HEK293T (cell line): ENCODE data around the gene SUSD4.
"Not testable (repeated sequence)": the region's sequence is repeated elsewhere in the genome, so short reads cannot be mapped to it uniquely, and the experiment has no call there.

Experiments
- CTCF ChIA-PET: fragments of 350-600 bp; formaldehyde crosslinking; extraction: SDS; loops from one replicate; lab custom pipeline; 2021; ENCODE audit warnings: antibody characterized with exemption, inconsistent platforms; lab: Yijun Ruan, JAX
- POLR2A ChIA-PET: fragments of 350-600 bp; formaldehyde crosslinking; extraction: SDS; loops from one replicate; lab custom pipeline; 2020; ENCODE audit warnings: antibody characterized with exemption, inconsistent platforms; lab: Yijun Ruan, JAX
- DNase-seq: peaks from one replicate; pipeline ENCODE4 v3.0.0; 2012; ENCODE audit warnings: mixed read lengths; ENCODE audit errors: extremely low spot score
- ARNT ChIP-seq: fragments of 450-650 bp; IDR thresholded peaks from 2 replicates; pipeline ENCODE4 v1.6.1; 2017; ENCODE audit warnings: mild to moderate bottlenecking
- BHLHE40 ChIP-seq: fragments of 450-650 bp; IDR thresholded peaks from 2 replicates; pipeline ENCODE4 v1.6.1; 2016; ENCODE audit warnings: mild to moderate bottlenecking, moderate library complexity, borderline replicate concordance
- CTBP1 ChIP-seq: fragments of 450-650 bp; IDR thresholded peaks from 2 replicates; pipeline ENCODE4 v1.6.1; 2016; ENCODE audit warnings: borderline replicate concordance
- ELF4 ChIP-seq: fragments of 450-650 bp; IDR thresholded peaks from 2 replicates; pipeline ENCODE4 v1.6.1; 2017; ENCODE audit warnings: antibody characterized with exemption
- FOXA1 ChIP-seq: fragments of 450-650 bp; IDR thresholded peaks from 2 replicates; pipeline ENCODE4 v1.6.1; 2016; ENCODE audit warnings: mild to moderate bottlenecking
- FOXK2 ChIP-seq: fragments of 450-650 bp; IDR thresholded peaks from 2 replicates; pipeline ENCODE4 v1.6.1; 2016; ENCODE audit warnings: mild to moderate bottlenecking
- FOXM1 ChIP-seq: fragments of 450-650 bp; IDR thresholded peaks from 2 replicates; pipeline ENCODE4 v1.6.1; 2017; ENCODE audit warnings: mild to moderate bottlenecking, borderline replicate concordance
- HDGF ChIP-seq: fragments of 450-650 bp; IDR thresholded peaks from 2 replicates; pipeline ENCODE4 v1.6.1; 2017; ENCODE audit warnings: antibody characterized with exemption, borderline replicate concordance
- L3MBTL2 ChIP-seq: fragments of 450-650 bp; conservative IDR thresholded peaks from 2 replicates; pipeline ENCODE4 v1.6.1; 2016; ENCODE audit warnings: mild to moderate bottlenecking
- LEF1 ChIP-seq: fragments of 450-650 bp; IDR thresholded peaks from 2 replicates; pipeline ENCODE4 v1.6.1; 2017; ENCODE audit warnings: mild to moderate bottlenecking, borderline replicate concordance
- NFRKB ChIP-seq: fragments of 450-650 bp; IDR thresholded peaks from 2 replicates; pipeline ENCODE4 v1.6.1; 2016; ENCODE audit warnings: mild to moderate bottlenecking, moderate library complexity
- PKNOX1 ChIP-seq: fragments of 450-650 bp; IDR thresholded peaks from 2 replicates; pipeline ENCODE4 v1.6.1; 2016
- SP1 ChIP-seq: fragments of 450-650 bp; IDR thresholded peaks from 2 replicates; pipeline ENCODE4 v1.6.1; 2017
- SUZ12 ChIP-seq: fragments of 450-650 bp; IDR thresholded peaks from 2 replicates; pipeline ENCODE4 v1.6.1; 2016; ENCODE audit warnings: mild to moderate bottlenecking
- TARDBP ChIP-seq: fragments of 450-650 bp; IDR thresholded peaks from 2 replicates; pipeline ENCODE4 v1.6.1; 2016
- ZNF384 ChIP-seq: fragments of 450-650 bp; IDR thresholded peaks from 2 replicates; pipeline ENCODE4 v1.6.1; 2016

SUSD4 gene

GRCh38 chr1:223256034-223256433 lies 107.9 kb downstream of the SUSD4 start:
- no peak for DNase-seq
- ChIA-PET POLR2A (no interaction called here), CTCF (interaction anchor here (0.7 kb wide), 1 partner anchor 259 kb away, joined by 3 read pairs; no protein-coding TSS in a partner anchor)
- TF ChIP-seq ZNF384 = no peak
- no peak for TF ChIP-seq TARDBP
- TF ChIP-seq HDGF = no peak
- no peak for TF ChIP-seq PKNOX1
- TF ChIP-seq CTBP1 = no peak
- no peak for TF ChIP-seq FOXM1
- TF ChIP-seq FOXK2 = no peak
- TF ChIP-seq SP1 = no peak
- TF ChIP-seq LEF1 = no peak
- no peak for TF ChIP-seq L3MBTL2
- no peak for TF ChIP-seq FOXA1
- no peak for TF ChIP-seq ELF4
- TF ChIP-seq NFRKB = no peak
- TF ChIP-seq ARNT = no peak
- TF ChIP-seq BHLHE40 = no peak
- no peak for TF ChIP-seq SUZ12

DNA sequence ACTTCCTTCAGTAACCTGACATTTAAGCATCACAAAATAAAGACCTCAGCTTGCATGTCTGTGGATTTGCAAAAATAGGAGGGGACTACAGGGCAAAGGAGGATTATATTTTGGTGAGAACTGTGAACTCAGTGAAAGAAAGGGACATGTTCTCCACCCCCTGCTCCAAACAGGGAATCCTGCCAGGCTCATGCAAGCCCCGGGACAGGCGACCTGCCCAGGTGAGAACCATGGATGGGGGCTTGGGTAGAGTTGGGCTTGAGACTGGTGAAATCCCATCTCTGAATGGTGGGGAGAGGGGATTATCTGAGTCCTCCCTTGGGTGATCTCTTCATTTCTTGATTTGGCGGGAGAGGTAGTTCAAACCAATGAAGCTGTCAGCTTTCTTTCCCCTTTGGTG lies 110.1 kb downstream of the SUSD4 start:
- CTCF ChIA-PET = interaction anchor here (1.2 kb wide), 1 partner anchor 357 kb away, joined by 4 read pairs; no protein-coding TSS in a partner anchor
- TF ChIP-seq SUZ12 = no peak
- no peak for TF ChIP-seq HDGF
- no peak for TF ChIP-seq LEF1
- TF ChIP-seq NFRKB = no peak
- TF ChIP-seq BHLHE40 = no peak
- no peak for TF ChIP-seq FOXA1
- no peak for TF ChIP-seq ELF4
- no peak for TF ChIP-seq ZNF384
- no peak for TF ChIP-seq L3MBTL2
- TF ChIP-seq FOXM1 = no peak
- no peak for TF ChIP-seq PKNOX1
- TF ChIP-seq FOXK2 = no peak
- TF ChIP-seq CTBP1 = no peak
- no peak for TF ChIP-seq TARDBP
- no peak for TF ChIP-seq ARNT
- DNase-seq = no peak
- POLR2A ChIA-PET = no interaction called here

DNA sequence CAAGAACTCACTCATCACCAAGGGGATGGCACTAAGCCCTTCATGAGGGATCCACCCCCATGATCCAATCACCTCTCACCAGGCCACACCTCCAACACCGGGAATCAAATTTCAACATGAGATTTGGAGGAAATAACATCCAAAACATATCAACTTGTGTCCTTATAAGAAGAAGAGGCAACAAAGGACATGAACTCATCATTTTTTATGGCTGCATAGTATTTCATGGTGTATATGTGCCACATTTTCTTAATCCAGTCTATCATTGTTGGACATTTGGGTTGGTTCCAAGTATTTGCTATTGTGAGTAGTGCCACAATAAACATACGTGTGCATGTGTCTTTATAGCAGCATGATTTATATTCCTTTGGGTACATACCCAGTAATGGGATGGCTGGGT lies 112.6 kb downstream of the SUSD4 start:
- CTCF ChIA-PET, POLR2A ChIA-PET, DNase-seq: not testable (repeated sequence)

GRCh38 chr1:223250632-223251015 lies 113.4 kb downstream of the SUSD4 start:
- POLR2A ChIA-PET = interaction anchor here (1.5 kb wide), 1 partner anchor 16 kb away, joined by 5 read pairs; no protein-coding TSS in a partner anchor
- no peak for DNase-seq
- CTCF ChIA-PET = interaction anchor here (1.1 kb wide), 1 partner anchor 117 kb away, joined by 4 read pairs; no protein-coding TSS in a partner anchor
- TF ChIP-seq ARNT (no peak), SUZ12 (no peak), BHLHE40 (no peak), NFRKB (no peak), L3MBTL2 (no peak), TARDBP (no peak), HDGF (no peak), PKNOX1 (no peak)

DNA sequence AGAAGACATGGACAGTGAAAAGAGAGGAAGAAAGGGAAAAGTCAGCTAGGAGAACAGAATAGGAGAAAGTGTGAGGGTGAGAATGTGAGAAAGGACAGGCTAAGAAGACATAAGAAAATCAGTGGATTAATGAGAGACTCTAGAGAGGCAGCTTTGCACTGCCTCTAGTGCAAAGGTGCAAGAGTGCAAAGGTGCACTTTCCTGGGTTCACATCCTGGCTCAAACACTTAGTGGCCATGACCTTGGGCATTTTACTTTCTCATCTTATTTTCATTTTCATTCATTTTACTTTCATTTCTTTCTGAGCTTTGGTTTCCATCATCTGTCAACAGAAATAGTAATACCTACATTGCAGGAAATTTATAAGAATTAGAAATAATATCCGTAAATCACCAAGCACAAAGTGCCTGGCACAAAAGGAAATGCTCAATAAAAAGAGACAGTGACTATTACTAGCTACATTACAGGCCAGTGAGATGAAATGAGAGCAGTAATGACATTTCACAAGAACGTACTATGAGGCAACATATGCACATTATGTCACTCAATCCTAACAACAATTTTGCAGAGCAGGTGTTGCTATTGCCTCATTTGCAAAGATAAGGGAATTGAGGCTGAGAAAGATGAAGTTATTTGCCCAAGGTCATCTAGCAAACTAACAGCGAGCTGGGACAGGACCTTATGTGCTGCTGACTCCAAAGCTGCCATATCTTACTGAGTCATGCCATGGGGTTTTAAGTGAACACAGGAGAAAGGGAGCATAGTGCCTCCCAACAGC lies 113.9 kb downstream of the SUSD4 start:
- POLR2A ChIA-PET = interaction anchor here (1.5 kb wide), 1 partner anchor 16 kb away, joined by 5 read pairs; no protein-coding TSS in a partner anchor
- CTCF ChIA-PET = interaction anchor here (0.8 to 1.1 kb wide), 2 partner anchors 116 to 248 kb away, joined by 4 to 5 read pairs; no protein-coding TSS in a partner anchor
- DNase-seq = no peak
- no peak for TF ChIP-seq PKNOX1
- TF ChIP-seq FOXK2 = no peak
- TF ChIP-seq TARDBP = no peak

DNA sequence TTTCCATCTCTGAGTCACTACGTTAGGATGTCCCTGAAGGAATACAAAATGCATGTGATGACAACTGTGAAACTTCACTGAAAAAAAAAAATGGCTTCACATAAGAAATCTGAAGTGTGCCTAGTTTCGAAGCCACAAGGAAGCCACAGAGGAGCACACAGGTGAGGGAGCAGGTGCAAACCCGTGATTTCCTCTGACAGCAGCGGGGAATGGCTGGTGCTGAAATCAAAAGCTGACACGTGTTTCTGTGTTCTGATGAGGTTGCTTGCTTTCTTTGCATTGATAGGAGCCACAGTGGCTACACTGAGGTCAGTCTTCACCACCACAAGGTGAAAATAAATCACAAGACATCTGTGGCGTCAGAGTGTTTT lies 115.2 kb downstream of the SUSD4 start:
- POLR2A ChIA-PET = no interaction called here
- CTCF ChIA-PET = interaction anchor here (0.5 to 0.7 kb wide), 2 partner anchors 28 to 64 kb away, joined by 4 to 5 read pairs; no protein-coding TSS in a partner anchor
- TF ChIP-seq ZNF384 (no peak), FOXK2 (no peak), FOXA1 (no peak), FOXM1 (no peak), SP1 (no peak), ELF4 (no peak), CTBP1 (no peak), ARNT (no peak), BHLHE40 (no peak), HDGF (no peak), L3MBTL2 (no peak), SUZ12 (no peak), NFRKB (no peak), LEF1 (no peak), PKNOX1 (no peak), TARDBP (no peak)
- DNase-seq = no peak
